Gastrocnemius medialis (tissue), 4 donors: ENCODE measurements around the gene USP2. TPM values are rescaled to one million over a fixed set of nuclear protein-coding genes. Genes with fewer than 3 reads are reported as not detected.
A peak's percentile ranks its signal among the peaks of the same experiment; 100 is the strongest.

Experiments used
- ATAC-seq, 2 donors: fragments of 150-250 bp; one replicate each; pipeline ENCODE4 v1.9.1; 2016
- DNase-seq, 2 donors: peaks; one replicate each; pipeline ENCODE4 v3.0.0-alpha.2; 2019
- H3K27ac ChIP-seq, 4 donors: fragments of 200-600 bp; sonication (generic); 1 replicate in 1 of 4; 2 replicates in 3 of 4; pipeline ENCODE4 v1.5.1; 2016 to 2018; ENCODE audit warnings: mild to moderate bottlenecking in 2 of 4, moderate library complexity in 1 of 4
- H3K27me3 ChIP-seq, 3 donors: fragments of 200-600 bp; sonication (generic) in 2 of 3; 1 replicate in 1 of 3; 2 replicates in 2 of 3; pipeline versions ENCODE4 v1.5.1 to v1.6.0; 2016 to 2019; ENCODE audit warnings: mild to moderate bottlenecking in 1 of 3, moderate library complexity in 1 of 3
- H3K36me3 ChIP-seq, 2 donors: fragments of 200-600 bp; sonication (generic) in 1 of 2; one replicate each; pipeline ENCODE4 v1.5.1; 2017 to 2018
- H3K4me1 ChIP-seq, 2 donors: fragments of 200-600 bp; sonication (generic) in 1 of 2; one replicate each; pipeline ENCODE4 v1.5.1; 2016 to 2017; ENCODE audit warnings: mild to moderate bottlenecking in 2 of 2
- H3K4me3 ChIP-seq, 4 donors: fragments of 200-600 bp; sonication (generic) in 3 of 4; 1 replicate in 1 of 4; 2 replicates in 3 of 4; pipeline ENCODE4 v1.5.1; 2016 to 2019; ENCODE audit warnings: mild to moderate bottlenecking in 2 of 4
- H3K9me3 ChIP-seq, 3 donors: fragments of 200-600 bp; sonication (generic) in 2 of 3; 1 replicate in 1 of 3; 2 replicates in 2 of 3; pipeline ENCODE4 v1.5.1; 2016 to 2019
- CTCF ChIP-seq, 5 experiments: fragments of 450-650 bp in 3 of 5; fragments of 200-600 bp in 2 of 5; sonication (generic) in 2 of 5; IDR thresholded peaks in 4 of 5; conservative IDR thresholded peaks in 1 of 5; 1 replicate in 4 of 5; 2 replicates in 1 of 5; pipeline ENCODE4 v1.5.1; 2016 to 2019; ENCODE audit warnings: antibody characterized with exemption in 5 of 5, mild to moderate bottlenecking in 3 of 5, moderate library complexity in 3 of 5
- POLR2A ChIP-seq, 2 donors: fragments of 450-650 bp; IDR thresholded peaks; one replicate each; pipeline ENCODE4 v1.6.1; 2017; ENCODE audit warnings: antibody characterized with exemption in 2 of 2, mild to moderate bottlenecking in 2 of 2, moderate library complexity in 2 of 2
- in situ Hi-C, 4 donors: fragments of 200-750 bp; cut with MboI; loops; one replicate each; pipeline versions ENCODE4 v1.15.0 to v1.8.0; 2017; ENCODE audit warnings: low sequenced_read_pairs in 4 of 4
- intact Hi-C: fragments of 100-400 bp; cut with DNase I; formaldehyde crosslinking; loops from one replicate; pipeline ENCODE4 v1.15.1; 2023; ENCODE audit warnings: low total_unique reads
- total RNA-seq, 4 donors: library from RNA; depleted of rRNA; stranded (reverse); fragments of >200 nt; gene quantifications; one replicate each; pipeline versions ENCODE4 v1.1.0 to v1.2.3, GENCODE V29; 2016

Gene USP2
- total RNA-seq, 4 donors from 2014 or later, result 19.4 to 105 (median 46.0) TPM

- Histone ChIP-seq H3K27me3 (peaks cover 5 to 11% (median 8%) of the 10 kb centered on the region in 3 donors), H3K4me3 (no peak overlapping the region), H3K27ac (peak overlapping the region in 3 of 4 donors; percentile 79 to 98 (median 96)), H3K9me3 (no peaks in the 10 kb centered on the region), H3K36me3 (no peaks in the 10 kb centered on the region), H3K4me1 (peaks cover 42 to 59% of the 10 kb centered on the region in 2 donors)
- ATAC-seq (no peak), DNase-seq (peak in 1 of 2 donors; percentile 8)
- TF ChIP-seq POLR2A (IDR thresholded peaks at IDR 0.05) (no peak), CTCF (IDR thresholded peaks at IDR 0.05 in 4 of 5, conservative IDR thresholded peaks at IDR 0.05 in 1 of 5) (no peak)
- intact Hi-C loops (loop anchor here (5.0 kb wide), 2 partner anchors 130 to 235 kb away; partner anchors contain the start of genes CBL and DPAGT1), in situ Hi-C loops (loop anchor here in 2 of 4 donors (10.0 kb wide), 2 partner anchors 138 to 142 kb away; no protein-coding TSS in a partner anchor)
These were observed 44.6 kb downstream of the USP2 start for GRCh38 chr11:119336744-119337469.

DNA sequence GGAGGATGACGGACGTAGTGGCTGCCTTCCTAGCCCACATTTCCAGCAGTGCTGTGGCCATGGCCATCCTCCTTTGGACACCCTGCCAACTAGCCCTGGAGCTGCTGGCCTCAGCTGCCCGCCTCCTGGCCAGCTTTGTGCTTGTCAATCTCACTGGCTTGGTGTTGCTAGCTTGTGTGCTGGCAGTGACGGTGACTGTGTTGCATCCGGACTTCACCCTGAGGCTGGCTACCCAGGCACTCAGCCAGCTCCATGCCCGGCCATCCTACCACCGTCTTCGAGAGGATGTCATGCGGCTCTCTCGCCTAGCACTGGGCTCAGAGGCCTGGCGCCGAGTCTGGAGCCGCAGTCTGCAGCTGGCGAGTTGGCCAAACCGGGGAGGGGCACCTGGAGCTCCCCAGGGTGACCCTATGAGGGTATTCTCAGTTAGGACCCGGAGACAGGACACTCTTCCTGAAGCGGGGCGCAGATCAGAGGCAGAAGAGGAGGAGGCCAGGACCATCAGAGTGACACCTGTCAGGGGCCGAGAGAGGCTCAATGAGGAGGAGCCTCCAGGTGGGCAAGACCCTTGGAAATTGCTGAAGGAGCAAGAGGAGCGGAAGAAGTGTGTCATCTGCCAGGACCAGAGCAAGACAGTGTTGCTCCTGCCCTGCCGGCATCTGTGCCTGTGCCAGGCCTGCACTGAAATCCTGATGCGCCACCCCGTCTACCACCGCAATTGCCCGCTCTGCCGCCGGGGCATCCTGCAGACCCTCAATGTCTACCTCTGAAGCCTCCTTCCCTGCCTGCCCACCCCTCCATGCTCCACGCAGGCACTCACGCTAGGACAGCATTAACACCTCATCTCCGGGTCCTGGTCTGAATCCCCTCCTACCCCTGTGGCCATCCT is 45.6 kb downstream of the USP2 start:
- intact Hi-C loops (loop anchor here (2.0 to 5.0 kb wide), 3 partner anchors 45 to 234 kb away; partner anchors contain the start of genes CBL, DPAGT1 and USP2), in situ Hi-C loops (loop anchor here in 2 of 4 donors (10.0 kb wide), 2 partner anchors 139 to 141 kb away; no protein-coding TSS in a partner anchor)
- Histone ChIP-seq H3K4me3 (peak overlapping the region; percentile 80 to 99 (median 93)), H3K27me3 (peaks cover 4 to 7% (median 7%) of the 10 kb centered on the region in 3 donors), H3K27ac (peak overlapping the region; percentile 91 to 98 (median 96)), H3K4me1 (peaks cover 39 to 50% of the 10 kb centered on the region in 2 donors), H3K9me3 (no peaks in the 10 kb centered on the region), H3K36me3 (no peaks in the 10 kb centered on the region)
- DNase-seq (peak; percentile 68 to 86), ATAC-seq (peak; percentile 12 to 26)
- no peak for TF ChIP-seq CTCF (IDR thresholded peaks at IDR 0.05 in 4 of 5, conservative IDR thresholded peaks at IDR 0.05 in 1 of 5)
- TF ChIP-seq POLR2A (IDR thresholded peaks at IDR 0.05), result peak in 1 of 2 donors; percentile 25

DNA sequence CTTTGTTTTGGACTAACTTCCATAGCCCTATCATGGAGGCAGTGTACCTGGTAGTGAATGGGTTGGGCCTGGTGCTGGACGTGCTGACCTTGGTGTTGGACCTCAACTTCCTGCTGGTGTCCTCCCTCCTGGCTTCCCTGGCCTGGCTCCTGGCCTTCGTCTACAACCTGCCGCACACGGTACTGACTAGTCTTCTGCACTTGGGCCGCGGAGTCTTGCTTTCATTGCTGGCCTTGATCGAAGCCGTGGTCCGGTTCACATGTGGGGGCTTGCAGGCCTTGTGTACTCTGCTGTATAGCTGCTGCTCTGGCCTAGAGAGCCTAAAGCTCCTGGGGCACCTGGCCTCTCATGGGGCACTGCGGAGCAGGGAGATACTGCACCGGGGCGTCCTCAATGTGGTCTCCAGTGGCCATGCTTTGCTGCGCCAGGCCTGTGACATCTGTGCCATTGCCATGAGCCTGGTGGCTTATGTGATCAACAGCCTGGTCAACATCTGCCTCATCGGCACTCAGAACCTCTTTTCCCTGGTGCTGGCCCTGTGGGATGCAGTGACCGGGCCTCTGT is 46.3 kb downstream of the USP2 start:
- in situ Hi-C loops, result loop anchor here in 2 of 4 donors (10.0 kb wide), 2 partner anchors 140 kb away; no protein-coding TSS in a partner anchor

More for the DNA sequence above, 46.3 kb downstream of the USP2 start:
- intact Hi-C loops, result loop anchor here (2.0 to 5.0 kb wide), 3 partner anchors 46 to 233 kb away; partner anchors contain the start of genes CBL, DPAGT1 and USP2
- DNase-seq, result peak in 1 of 2 donors; percentile 14
- peaks cover 35 to 42% of the 10 kb centered on the region in 2 donors for H3K4me1 ChIP-seq
- H3K9me3 ChIP-seq, result no peaks in the 10 kb centered on the region
- H3K4me3 ChIP-seq, result peak overlapping the region; percentile 80 to 99 (median 93)
- TF ChIP-seq CTCF (IDR thresholded peaks at IDR 0.05 in 4 of 5, conservative IDR thresholded peaks at IDR 0.05 in 1 of 5), result no peak
- TF ChIP-seq POLR2A (IDR thresholded peaks at IDR 0.05), result no peak
- ATAC-seq, result no peak
- H3K27me3 ChIP-seq, result no peaks in the 10 kb centered on the region
- H3K36me3 ChIP-seq, result no peaks in the 10 kb centered on the region
- H3K27ac ChIP-seq, result peak overlapping the region; percentile 91 to 98 (median 96)
